ENCODE data around the gene OFD1.

OFD1 gene

GRCh38 chrX:13798184-13798583 lies 63.6 kb downstream of the OFD1 start:
- DNase-seq (ENCODE audit: low read depth), result no peak

DNA sequence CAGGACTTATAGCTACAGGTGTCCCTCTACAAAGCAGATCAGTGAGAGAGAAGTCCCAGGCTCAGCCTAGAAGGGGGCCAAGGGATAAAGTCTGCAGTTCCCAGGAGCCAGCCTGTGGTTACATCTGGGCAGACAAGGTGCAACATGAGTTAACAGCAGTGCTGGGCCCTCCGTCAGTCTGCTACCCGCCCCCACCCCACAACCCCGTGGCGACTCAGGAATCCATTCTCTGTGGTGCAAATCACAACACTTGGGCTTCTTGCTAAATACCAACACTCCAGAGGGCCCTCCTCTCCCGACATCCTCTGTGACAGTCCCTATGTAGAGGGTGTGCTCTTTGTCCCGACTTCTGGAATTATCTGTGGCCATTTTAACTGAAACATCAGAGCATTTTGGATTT lies 68.6 kb downstream of the OFD1 start:
- DNase-seq (ENCODE audit: low read depth), result no peak

DNA sequence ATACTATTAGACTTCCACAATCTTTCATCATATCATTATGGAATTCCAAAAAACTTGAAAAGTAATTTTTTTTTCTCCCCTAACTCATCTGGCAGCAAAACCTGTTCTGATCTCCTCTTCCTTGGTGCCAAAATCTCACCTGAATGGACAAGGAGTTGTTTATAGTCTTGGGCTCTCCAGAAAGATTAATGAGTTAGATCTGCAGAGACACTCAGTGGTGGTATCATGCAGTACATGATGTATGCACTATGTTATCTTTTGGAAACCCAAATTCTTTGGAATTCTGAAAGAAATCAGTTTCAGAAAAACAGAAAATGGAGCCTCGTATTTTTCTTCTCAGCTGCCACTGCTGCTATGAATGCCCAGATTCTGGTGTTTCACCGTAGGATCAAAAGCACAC lies 70.7 kb downstream of the OFD1 start:
- DNase-seq (ENCODE audit: low read depth), result no peak

GRCh38 chrX:13808293-13808692 lies 73.7 kb downstream of the OFD1 start:
- DNase-seq (ENCODE audit: low read depth), result no peak

- no peak for DNase-seq (ENCODE audit: low read depth)
Measured at GRCh38 chrX:13808865-13809264, 74.3 kb downstream of the OFD1 start.

GRCh38 chrX:13815664-13816063 lies 81.1 kb downstream of the OFD1 start:
- no peak for DNase-seq (ENCODE audit: low read depth)

GRCh38 chrX:13816176-13816575 lies 81.6 kb downstream of the OFD1 start:
- no peak for DNase-seq (ENCODE audit: low read depth)

- no peak for DNase-seq (ENCODE audit: low read depth)
Measured at GRCh38 chrX:13816643-13817627, 82.4 kb downstream of the OFD1 start, which contains the start of gene GPM6B. TSS of gene GPM6B (minus strand) at chrX:13817093. CDS start at chrX:13816904, 189 bp downstream.

Data from stimulated activated CD8-positive, alpha-beta memory T cell treated with anti-CD3 and anti-CD28 coated beads, Interleukin-7, amount 100 ng/mL, for 24 hours (primary cell).